Activated T-cell treated with anti-CD3 and anti-CD28 coated beads for 4 hours (primary cell): ENCODE measurements around the gene ZC3H12D.
"Not testable (repeated sequence)": the region's sequence is repeated elsewhere in the genome, so short reads cannot be mapped to it uniquely, and the experiment has no call there.

Experiments used
- DNase-seq: peaks from one replicate; pipeline ENCODE4 v3.0.0-alpha.2; 2020

ZC3H12D gene

DNA sequence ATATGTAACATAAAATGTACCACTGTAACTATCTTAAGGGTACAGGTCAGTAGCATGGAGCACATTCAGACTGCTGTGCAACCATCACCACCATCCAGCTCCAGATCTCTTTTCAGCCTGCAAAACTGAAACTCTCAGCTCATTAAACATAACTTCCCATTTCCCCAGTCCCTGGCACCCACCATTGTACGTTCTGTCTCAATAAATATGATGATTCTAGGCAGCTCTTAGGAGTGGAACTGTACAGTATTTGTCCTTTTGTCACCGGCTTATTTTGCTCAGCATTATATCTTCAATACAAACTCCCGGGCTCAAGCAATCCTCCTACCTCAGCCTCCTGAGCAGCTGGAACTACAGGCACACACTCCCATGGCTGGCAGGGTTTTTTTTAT is 1.5 kb downstream of the ZC3H12D start:
- DNase-seq, result no peak

DNA sequence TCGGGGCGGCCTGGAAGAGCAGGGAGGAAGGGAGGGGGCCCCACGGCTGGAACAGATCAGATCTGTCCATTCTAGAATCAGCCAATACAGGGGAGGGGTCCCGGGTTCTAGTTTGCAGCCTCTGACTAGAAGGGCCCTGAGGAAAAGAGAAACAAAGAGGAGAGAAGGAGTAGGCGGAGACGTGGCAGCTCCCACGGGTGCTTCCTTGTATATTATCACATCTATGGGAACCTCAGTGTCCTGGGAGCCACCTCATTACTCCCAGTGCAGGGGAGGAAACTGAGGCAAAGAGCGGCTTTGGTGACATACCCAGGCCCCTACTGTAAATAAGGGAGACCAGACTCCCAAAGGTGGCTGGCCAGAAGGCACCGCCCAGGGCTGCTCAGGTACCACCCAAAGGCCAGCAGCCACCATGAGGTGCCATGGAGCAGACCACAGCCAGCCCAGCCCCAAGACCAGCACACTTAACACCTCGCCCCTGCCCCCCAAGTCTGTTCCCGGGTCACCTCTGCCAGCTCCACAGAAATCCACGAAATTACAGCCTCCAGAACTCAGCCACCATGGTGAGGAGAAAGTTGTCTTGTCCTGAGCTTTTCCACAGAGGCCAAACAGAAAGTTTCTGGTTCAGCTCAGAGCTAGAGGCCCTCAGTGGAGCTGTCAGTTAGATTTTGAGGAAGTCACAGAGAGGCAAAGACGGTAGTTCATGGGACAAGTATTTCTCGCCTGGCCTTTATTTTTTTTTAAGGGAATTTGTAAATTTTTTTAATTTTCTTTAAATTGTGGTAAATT is 2.1 kb downstream of the ZC3H12D start:
- no peak for DNase-seq

DNA sequence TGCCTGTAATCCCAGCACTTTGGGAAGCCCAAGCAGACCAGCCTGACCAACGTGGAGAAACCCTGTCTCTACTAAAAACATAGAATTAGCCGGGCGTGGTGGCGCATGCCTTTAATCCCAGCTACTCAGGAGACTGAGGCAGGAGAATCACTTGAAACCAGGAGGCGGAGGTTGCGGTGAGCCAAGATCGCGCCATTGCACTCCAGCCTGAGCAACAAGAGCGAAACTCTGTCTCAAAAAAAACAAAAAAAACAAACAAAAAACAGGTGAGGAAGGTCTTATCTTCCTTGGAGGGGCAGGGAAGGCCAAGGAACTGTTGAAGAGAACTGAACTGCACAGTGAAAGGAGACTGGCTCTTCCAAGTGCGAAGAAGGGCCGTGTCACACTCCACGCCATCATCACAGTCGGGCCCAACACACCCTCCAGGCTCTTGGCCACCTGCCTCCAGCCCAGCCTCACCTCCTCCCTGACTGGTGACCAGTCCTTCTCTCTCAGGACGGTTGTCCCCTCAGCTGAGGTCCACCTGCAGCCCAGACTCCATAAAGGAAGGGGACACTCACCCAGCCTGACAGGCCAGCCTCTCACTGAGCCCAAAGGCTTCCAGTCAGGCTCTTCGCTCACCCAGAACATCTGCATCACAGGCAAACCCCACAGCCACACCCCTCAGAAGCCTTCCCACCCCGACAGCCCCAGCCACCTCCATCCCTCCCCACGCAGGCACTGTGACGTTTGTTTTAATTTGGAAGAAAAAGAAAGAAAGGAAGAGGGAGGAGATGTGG is 4.1 kb downstream of the ZC3H12D start:
- peak; percentile 27 for DNase-seq

DNA sequence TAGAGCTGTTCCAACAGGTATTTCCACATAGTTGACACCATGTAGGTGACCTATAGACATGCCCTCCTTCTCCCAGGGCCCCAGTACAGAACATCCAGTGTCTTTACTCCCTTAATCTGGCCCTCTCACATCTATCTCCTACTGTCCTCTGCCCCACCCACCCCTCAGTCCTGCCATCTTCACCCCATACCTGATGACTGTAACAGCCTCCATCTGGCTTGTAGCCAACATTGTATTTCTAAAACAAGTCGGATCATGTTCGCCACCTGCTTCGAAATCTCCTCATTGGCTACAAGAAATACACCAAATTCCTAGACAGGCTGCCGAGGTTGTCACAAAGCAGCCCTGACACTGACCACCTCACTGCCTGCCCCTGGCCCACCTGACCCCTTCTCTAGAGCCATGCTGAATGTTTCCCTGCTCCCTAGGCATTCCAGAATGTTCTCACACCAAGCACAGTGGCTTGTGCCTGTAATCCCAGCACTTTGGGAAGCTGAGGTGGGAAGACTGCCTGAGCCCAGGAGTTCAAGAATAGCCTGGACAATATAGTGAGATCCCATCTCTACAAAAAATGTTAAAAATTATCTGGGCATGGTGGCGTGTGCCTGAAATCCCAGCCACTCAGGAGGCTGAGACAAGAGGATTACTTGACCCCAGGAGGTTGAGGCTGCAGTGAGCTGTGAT is 6.0 kb downstream of the ZC3H12D start:
- DNase-seq, result no peak

DNA sequence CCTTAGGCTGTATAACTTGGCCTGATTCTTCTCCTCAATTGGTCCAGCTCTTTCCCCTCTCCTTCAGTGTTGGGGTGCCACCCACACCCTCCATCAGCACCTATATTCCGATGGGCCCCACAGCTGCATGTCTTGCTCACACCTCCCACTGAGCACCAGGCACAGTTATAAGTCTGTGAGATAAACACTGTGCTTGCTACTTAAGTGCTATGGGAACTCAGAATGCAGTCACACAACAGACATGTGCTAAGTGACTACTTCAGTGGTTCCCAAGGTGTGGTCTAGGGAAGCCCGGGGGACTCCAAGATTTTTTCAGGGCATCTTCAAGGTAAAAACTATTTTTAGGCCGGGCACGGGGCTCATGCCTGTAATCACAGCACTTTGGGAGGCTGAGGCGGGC is 7.3 kb downstream of the ZC3H12D start:
- no peak for DNase-seq

DNA sequence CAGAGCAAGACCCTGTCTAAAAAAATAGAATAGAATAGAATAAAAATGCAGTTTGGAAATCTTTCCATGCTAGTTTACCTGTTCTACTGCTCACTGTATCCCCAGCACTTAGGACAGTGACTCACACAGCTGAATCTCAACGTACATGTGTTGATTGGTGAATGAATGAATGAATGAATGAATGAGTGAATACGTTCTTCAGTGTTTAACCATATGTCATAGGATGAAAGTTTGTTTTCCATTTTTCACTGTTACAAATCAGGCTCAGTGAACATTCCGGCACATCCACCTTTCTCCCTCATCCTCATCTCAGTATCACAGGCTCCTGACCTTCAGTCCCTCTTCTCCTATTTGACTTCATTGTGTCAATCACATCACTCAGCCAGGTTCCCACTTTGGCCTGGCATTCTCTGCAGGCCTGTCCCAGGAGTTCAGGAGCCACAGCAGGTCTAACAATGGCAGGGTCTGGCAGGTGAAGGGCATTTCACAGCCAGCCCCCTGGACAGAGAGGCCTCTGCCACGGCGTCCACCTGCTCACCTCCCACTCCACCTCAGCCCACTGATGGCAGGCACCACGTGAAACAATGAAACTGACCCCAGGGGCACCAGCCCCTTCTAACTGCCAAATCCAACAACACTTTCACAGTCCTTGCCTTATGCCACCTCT is 7.9 kb downstream of the ZC3H12D start:
- DNase-seq, result no peak

DNA sequence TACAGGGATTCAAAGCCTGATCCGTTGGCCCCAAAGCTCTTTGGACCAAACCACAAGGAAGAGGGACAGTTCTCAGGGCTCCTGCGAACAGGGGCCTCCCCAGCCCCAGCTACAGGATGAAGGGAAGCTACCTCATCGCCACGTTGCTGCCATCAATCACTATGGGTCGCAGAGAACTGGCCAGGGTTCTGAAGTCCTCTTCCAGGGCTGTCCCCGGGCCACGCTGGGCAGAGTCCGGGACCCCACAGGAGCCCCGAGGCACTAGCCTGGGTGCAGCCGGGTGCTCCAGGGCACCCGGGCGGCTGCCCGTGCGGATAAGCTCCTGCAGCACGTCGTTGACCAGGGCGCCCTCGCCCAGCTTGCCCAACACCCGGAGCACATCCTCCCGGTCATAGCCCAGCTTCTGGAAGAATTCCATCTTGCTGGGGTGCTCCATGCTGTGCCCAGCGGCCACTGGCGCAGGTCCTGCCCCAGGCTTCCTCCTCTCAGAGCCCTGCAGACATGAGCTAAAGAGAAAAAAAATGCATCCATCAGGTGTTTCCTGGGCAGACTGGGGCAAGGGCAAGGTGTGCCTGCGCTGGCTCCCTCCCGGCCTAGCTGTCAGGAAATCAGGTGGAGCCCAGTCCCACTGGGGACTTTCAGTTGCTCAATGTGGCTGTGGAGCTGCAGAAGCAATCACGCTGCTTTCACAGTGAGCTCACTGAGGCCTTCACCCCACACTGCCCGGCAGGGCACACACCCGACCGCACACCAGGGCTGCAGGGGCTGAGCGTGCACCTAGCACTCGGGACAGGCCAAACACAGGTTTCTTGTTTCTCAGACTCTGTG is 10.5 kb downstream of the ZC3H12D start:
- no peak for DNase-seq

DNA sequence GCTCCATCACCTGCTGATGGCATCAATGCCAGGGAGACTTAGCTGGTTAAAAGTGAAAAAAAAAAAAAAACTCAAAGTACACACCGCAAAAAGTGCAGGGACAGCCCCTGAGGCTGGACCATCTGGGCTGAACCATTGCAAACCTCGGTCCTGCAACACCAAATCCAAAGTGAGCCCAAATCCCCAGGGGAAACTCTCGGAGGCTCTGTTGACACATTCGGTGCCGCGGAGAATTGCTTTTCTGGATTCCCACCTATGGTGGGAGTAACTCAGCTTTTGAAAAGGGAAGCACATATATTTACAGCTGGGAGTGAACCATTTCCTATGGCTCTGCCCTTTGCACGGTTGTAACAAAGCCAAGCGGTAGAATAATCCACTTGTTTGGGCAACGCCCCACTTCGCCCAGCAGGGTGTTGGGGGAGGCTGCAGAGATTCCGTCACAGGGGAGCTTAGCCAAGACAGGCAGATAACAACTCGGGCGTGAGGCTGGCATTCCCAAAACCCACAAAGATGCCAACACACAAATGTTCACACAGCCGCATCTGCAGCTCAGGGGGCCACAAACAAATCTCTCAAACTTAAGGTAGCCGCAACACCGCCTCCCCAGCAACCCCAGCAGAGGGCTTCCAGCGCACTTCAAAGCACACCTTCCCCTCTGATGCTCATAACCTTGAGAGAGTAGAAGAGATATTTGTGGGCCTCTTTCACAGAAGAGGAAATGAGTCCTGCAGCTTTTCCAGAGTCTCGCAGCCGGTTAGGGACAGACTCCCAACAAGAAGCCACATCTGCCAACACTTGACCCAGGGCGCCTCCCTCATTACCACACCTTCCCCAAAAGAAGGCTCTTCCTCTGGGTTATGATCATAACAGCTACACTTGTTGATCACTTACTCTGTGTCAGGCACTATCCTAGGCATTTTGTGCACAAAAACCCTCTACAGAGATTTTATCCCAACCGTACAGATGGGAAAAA is 11.4 kb downstream of the ZC3H12D start:
- DNase-seq, result no peak

DNA sequence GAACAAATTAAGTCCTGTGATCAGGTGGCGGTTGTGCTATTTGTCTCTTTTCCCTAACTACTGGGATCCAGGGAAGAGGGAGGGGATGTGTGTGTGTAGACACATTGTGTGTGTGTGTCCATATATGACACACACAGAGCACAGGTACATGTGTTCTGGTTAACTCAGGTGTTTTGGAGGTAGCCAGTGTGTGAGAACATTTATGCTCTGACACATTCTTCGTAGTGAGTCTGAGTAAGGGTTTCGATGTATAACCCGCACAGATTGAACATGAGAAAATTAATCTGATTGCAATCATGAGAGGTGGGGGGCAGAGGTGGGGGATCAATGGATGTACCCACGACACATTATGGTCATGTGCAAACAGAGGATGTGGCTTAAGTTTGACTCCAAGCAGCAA is 12.6 kb downstream of the ZC3H12D start:
- no peak for DNase-seq

DNA sequence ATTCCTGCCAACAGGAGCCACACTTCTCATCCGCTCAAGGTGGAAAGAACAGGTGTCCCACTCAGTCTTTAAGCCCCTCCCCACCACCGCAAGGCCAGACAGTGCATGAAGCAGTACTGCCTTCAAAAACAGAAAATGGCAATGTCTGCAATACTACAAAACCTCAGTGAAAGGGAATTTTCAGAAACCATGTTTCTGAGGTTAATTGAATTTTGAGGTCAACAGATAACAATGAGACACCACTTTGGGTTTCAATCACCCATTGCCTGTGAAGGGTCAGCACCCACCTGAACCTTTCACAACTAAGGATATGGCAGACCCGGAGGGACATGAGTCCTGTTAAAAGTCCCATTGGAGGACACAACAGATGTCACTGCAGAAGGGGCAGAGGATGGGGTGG is 13.0 kb downstream of the ZC3H12D start:
- DNase-seq, result no peak

DNA sequence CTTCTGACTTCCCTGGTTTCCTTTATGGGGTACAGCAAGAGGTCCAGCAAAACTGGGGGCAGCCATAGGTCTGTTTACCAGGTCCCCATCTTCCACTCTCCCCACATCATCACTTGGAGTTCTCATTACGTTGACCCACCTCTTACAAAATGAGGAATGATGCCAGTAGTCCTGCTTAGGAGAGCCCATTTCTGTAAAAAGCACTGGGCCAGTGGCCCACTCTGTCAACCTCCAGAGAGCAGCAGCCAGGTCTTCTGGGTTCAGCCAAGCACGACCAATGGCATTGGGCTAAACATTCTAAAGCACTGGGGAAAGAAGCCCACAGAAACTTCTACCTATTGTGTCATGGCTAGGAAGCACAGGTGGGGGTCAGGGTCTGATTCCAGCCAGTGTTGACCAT is 13.9 kb downstream of the ZC3H12D start:
- DNase-seq, result no peak

DNA sequence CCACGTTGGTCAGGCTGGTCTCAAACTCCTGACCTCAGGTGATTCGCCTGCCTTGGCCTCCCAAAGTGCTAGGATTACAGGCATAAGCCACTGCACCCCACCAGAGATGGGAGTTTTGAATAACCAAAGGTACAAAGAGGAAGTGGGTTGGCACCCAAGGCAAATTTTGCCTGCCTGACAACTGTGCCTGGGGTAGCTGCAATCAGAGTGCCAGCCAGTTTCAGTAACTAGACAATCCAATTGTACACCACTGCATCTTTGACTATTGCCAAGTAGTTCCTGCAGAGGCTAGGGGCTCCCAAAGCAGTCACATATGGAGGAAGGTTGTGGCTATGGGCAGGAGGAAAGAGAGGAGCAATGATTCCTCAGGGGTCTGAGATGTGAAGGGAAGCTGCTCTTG is 16.6 kb downstream of the ZC3H12D start:
- DNase-seq, result no peak

DNA sequence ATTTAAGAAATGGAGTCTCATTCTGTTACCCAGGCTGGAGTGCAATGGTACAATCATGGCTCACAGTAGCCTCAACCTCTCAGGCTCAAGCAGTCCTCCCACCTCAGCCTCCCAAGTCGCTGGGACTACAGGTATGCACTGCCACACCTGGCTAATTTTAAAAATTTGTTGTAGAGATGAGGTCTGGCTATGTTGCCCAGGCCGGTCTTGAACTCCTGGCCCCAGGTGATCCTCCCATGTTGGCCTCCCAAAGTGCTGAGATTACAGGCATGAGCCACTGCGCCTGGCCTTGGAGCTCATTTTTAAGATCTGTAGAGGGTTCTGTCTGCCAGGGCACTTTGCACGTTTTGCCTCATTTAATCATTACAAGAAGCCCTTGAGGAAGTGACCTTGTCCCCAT is 17.5 kb downstream of the ZC3H12D start:
- no peak for DNase-seq

DNA sequence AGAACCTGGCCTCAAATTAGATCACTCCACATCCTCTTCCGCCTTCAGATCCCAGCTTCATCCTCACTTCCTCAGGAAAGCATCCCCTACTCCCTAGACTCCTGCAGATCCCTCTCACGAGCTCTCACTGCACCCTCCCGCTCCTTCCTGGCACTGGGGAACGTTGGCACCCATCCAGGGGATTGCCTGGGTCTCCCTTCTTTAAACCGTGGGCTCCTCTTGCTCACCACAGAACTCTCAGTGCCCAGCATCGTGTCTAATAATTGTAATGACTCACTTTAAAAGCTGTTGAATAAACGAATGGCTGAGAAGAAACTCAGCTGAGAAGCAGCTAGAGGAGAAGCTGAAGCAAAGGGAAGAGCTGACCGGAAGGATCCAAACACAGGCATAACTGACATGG is 20.4 kb downstream of the ZC3H12D start:
- no peak for DNase-seq

DNA sequence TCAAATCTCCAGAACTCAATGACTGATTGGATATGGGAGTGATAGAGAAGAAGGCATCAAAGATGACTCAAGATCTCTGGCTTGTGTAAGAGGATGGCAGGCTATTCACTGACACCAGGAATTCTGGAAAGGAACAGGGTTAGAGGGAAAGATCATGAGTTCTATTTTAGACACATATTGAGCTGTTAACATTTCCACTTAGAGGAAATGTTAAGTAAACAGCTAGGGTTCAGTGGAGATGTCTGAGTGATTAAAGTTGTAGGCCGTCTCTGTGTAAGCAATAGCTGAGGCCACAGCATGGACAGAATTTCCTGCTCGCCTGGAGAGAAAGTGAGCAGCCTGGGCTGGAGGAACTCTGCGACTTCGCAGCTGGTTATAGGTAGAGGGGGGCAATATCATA is 21.0 kb downstream of the ZC3H12D start:
- no peak for DNase-seq

DNA sequence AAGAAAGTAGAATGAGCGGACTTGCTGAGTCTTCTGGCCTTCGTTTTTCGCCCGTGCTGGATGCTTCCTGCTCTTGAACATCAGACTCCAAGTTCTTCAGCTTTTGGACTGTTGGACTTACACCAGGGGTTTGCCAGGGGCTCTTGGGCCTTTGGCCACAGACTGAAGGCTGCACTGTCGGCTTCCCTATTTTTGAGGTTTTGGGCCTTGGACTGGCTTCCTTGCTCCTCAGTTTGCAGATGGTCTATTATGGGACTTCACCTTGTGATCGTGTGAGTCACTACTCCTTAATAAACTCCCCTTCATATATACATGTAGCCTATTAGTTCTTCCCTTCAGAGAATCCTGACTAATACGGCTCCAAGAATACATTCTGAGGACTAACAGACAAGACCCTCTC is 22.1 kb downstream of the ZC3H12D start:
- not testable (repeated sequence) for DNase-seq

DNA sequence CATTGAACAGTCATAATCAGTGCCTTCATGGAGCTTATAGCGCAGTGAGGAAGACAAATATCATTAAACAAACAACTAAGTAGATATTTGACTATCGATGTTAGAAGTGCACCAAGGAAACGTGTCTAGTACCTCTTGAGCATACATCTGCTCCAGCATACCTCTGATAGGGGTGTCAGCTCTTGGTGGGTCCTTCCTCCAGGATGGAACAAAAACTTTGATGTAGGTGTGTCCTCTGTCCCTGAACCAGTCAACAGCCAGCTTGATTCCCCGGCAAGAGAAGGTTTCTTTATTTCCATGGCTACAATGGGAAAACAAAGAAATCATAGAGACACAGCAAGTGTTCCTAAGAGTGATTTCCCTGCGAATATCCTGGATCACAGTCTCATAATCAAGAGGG is 23.1 kb downstream of the ZC3H12D start:
- DNase-seq, result no peak

DNA sequence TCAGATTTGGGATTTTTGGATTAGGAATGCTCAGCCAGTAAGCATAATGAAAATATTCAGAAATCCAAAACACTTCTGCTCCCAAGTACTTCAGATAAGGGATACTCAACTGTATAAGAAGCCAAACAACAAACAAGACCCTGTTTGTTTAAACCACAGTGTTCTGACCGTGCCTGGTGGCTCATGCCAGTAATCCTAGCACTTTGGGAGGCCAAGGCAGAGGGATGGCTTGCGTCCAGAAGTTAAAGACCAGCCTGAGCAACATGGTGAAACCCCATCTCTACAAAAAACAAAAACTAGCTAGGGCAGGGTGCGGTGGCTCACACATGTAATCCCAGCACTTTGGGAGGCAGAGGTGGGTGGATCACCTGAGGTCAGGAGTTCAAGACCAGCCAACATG is 24.6 kb downstream of the ZC3H12D start:
- DNase-seq, result not testable (repeated sequence)

DNA sequence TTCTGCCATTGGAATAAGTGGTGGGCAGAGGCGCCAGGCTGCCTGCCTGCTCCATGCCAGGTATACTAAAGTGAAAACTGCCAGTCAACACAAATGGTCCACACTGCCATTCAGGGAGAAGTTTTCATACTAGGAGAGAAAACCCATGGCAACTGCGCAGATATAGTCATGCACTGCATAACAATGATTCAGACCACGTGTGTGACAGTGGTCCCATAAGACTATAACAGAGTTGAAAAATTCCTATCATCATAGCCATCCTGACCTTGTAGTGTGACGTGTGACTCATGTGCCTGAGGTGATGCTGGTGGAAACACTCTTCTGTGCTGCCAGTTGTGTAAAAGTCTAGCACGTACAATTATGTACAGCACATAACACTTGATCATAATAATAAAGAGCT is 25.1 kb downstream of the ZC3H12D start:
- DNase-seq, result no peak

DNA sequence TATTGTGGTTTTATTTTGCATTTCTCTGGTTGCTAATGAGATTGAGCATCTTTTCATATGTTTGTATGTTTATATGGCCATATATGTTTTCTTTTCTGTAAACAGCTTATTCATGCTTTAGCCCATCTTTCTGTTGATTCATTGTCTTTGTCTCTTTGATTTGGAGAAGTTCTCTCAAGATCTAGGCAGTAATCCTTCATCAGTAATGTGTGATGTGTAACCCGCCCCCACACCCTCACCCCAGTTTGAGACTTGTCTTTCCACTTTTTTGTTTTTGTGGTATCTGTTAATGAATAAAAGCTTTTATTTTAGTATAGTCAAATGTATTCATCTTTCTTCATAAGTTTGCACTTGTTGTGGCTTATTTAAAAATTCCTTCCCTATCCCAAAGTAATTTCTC is 26.0 kb downstream of the ZC3H12D start:
- no peak for DNase-seq

DNA sequence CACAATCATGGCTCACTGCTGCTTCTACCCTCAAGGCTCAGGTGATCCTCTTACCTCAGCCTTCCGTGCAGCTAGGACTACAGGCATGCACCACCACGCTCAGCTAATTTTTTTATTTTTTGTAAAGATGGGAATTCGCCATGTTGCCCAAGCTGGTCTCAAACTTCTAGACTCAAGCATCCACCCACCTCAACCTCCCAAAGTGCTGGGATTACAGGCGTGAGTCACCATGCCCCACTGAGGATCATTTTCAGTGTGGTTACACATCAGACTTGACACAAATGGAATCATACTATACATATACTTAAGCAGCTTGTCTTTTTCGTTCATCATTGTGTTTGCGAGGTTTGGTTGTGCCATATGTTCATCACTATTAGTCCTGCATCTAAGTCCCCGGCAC is 26.6 kb downstream of the ZC3H12D start:
- no peak for DNase-seq
